Keratinocyte (primary cell): ENCODE results near the gene NT5C.

Experiments
- EZH2 ChIP-seq: IDR thresholded peaks from one replicate; pipeline ENCODE4 v1.6.1; 2012; ENCODE audit warnings: inconsistent platforms, mild to moderate bottlenecking, low read length, moderate library complexity
- TF ChIP-seq, protein P1 (sequence below), 3 experiments: IDR thresholded peaks in 1 of 3; conservative IDR thresholded peaks in 1 of 3; optimal IDR thresholded peaks in 1 of 3; 2 replicates in 2 of 3; 3 replicates in 1 of 3; pipeline versions ENCODE3 to v1.5.1; 2011; ENCODE audit warnings: low read length in 3 of 3, mild to moderate bottlenecking in 3 of 3, moderate library complexity in 2 of 3, control low read depth in 1 of 3, inconsistent platforms in 1 of 3; ENCODE audit not compliant: insufficient read depth in 2 of 3; ENCODE audit errors: extremely low read depth in 1 of 3

DNA sequence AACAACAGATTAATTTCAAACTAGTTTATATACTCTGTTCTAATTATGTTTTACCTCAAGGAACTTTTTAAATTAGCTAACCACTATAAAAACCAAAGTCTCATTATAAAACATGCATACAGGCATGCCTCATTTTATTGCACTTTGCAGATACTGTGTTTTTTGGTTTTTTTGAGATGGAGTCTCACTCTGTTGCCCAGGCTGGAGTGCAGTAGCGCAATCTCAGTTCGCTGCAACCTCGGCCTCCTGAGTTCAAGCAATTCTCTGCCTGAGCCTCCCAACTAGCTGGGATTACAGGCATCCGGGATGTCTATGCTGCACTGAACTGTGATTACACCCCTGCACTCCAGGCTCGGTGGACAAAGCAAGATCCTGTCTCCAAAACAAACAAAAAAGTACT, 31.5 kb upstream of the NT5C start:
- TF ChIP-seq, protein P1, sequence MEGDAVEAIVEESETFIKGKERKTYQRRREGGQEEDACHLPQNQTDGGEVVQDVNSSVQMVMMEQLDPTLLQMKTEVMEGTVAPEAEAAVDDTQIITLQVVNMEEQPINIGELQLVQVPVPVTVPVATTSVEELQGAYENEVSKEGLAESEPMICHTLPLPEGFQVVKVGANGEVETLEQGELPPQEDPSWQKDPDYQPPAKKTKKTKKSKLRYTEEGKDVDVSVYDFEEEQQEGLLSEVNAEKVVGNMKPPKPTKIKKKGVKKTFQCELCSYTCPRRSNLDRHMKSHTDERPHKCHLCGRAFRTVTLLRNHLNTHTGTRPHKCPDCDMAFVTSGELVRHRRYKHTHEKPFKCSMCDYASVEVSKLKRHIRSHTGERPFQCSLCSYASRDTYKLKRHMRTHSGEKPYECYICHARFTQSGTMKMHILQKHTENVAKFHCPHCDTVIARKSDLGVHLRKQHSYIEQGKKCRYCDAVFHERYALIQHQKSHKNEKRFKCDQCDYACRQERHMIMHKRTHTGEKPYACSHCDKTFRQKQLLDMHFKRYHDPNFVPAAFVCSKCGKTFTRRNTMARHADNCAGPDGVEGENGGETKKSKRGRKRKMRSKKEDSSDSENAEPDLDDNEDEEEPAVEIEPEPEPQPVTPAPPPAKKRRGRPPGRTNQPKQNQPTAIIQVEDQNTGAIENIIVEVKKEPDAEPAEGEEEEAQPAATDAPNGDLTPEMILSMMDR (optimal IDR thresholded peaks at IDR 0.05 in 1 of 3, IDR thresholded peaks at IDR 0.05 in 1 of 3, conservative IDR thresholded peaks at IDR 0.05 in 1 of 3; ENCODE audit: extremely low read depth in 1 of 3, insufficient read depth in 2 of 3, low read length in 3 of 3): no peak
- no peak for TF ChIP-seq EZH2
